Myocyte (in vitro differentiated cells): ENCODE data around the gene UBTD2. TPM values are rescaled to one million over a fixed set of nuclear protein-coding genes. Genes with fewer than 3 reads are reported as not detected.
"Not testable (repeated sequence)": the region's sequence is repeated elsewhere in the genome, so short reads cannot be mapped to it uniquely, and the experiment has no call there.

Experiments used
- DNase-seq: peaks from one replicate; pipeline ENCODE4 v3.0.0-alpha.2; 2012; ENCODE audit warnings: low read depth
- total RNA-seq: library from RNA; depleted of rRNA; stranded (reverse); fragments of >200 nt; gene quantifications from 2 replicates; pipeline ENCODE4 v1.2.3, GENCODE V29; 2014

The UBTD2 gene
- total RNA-seq, 1 donor from 2014 or later = 45.2 TPM

- not testable (repeated sequence) for DNase-seq
These were observed 85.8 kb downstream of the UBTD2 start for GRCh38 chr5:172197775-172198174.

DNA sequence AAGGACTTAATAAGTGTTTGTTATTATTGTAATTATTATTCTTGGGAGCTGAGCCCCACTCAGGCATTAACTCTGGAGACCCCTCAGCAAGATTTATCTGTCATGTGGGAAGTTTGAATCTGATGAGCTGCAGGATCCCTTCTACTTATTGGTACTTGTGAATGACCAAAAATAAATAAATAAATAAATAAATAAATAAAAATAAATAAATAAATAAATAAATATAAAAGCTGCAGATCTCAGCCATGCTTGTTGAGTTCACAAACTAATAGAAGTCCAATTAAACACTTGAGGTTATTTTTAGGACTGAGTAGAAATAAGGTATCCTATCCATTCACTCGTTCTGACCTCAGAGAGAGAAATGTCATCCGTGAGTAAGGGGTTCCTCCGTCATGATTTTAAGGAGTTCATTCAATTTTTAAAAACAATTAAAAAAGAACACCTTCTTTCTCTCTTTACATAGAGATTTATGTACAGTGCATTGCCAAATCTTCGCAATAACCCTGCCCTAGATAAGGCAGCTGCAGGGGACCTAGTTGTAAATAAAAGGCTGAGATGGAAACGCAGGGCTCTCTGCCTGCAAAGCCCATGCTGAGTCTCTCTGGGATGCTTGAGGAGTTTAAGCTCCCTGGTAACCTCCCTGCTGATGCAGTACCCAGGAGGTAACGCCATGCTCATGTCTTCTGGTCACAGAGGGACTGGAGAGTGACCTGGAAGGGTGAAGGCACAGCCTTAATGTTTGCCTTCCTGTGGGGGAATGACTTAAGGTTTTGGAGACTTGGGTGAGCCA, 88.4 kb downstream of the UBTD2 start:
- no peak for DNase-seq

- DNase-seq = no peak
These were observed 89.7 kb downstream of the UBTD2 start, which contains the start of gene EFCAB9 for GRCh38 chr5:172193872-172194271. EFCAB9 (plus strand) TSS chr5:172194172; CDS start chr5:172194173, 1 bp downstream.

DNA sequence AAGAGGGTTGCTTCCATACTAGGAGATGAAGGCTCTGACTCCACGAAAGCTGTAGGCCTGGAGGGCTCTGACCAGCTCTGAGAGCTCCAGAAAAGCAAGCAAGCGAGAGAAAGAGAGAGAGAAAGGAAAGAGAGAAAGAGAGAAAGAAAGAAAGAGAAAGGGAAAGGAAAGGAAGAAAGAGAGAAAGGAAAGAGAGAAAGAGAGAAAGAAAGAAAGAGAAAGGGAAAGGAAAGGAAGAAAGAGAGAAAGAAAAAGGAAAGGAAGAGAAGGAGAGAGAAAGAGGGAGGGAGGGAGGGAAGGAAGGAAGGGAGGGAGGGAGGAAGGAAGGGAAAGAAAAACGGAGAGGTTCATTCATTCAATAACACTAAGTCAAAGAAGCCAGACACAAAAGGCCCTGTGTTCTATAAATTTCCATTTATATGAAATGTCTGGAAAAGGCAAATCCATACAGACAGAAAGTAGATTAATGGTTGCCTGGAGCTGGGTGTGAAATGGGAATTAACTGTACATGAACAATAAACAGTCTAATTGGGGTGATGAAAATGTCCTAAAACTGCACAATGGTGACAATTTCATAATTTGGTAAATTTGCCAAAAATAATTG, 93.8 kb downstream of the UBTD2 start:
- DNase-seq = no peak

DNA sequence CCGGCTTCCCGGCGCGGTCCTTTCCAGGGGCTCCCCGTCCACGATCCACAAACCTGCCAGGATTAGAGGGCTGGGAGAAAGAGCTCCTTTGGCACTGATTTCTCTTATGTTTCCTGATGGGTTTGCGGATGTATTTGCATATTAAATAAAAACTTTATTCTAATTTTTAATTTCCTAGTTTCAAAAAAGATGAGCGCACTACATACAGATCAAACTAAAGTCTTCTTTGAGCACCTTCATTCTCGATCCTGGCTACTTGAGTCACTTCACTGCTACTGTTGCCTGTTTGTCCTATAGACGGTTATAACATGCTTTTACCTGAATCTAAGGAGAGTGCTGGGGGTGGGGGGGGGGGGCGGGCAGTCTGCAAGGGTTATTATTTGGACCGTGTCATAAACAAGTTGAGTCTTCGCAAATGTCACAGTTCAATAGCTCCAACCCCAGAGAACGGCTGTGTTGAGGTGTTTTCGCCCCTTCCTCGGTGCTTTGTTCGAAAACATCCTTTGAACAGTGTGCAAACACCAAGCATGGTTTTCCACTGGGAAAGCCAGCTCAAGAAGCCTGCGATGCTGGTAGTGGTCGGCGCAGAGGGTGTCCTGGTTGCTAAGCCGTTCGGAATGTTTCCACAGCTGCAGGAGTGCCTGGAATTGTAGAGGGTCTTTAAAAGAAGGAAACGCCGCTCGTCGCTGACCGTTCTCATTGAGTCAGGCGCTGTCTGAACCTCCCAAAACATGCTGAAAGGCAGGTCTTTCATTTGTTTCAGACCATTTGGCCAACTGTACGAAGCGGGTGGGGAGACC, 94.5 kb downstream of the UBTD2 start:
- DNase-seq = no peak

DNA sequence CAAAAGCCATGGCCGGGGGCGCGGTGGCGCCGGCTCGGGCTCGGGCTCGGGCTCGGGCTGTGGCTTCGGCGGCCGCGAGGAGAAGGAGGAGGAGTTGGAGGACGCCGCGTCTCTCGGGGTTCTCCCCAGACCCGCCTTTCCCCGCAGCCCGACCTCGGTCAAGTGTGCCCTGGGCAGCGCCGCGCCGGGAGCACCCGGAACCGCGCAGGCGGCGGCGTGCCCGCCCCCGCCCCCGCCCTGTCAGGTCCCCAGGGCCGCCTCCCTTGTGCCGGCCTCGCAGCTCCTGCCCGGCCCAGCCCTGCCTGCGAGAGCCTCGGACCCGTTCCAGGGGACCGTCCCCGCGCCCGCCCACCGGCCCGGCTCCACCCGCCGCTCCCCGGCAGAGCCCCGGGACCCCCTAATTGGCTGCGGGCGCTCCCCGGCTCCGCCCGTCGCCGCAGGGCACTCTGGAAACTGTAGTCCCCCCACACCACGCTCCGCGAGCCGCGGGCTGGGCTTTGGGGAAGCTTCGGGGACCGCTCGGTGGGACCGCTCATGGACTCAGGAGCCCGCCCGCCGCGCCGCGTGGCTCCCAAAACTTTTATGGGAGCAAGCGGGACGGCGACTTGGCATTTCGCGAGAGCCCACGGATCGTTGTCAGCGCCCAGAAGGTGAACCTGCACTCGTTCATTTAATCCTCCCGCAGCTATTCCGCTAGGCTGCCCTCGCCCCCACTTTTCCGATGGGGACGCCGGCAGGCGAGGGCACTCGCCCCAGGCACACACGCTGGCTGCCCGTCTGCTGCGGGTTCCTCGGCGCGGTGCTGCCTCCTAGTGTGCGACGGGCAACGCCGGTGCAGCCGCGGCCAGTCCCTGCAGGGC, 95.3 kb downstream of the UBTD2 start, which contains the start of gene STK10:
TSS of gene STK10 (minus strand) at position 192 of the 860 bp plus-strand sequence. CDS start at position 10, 182 bp downstream.
- DNase-seq = peak; percentile 95

GRCh38 chr5:172187118-172188032, 96.2 kb downstream of the UBTD2 start:
- peak; percentile 66 for DNase-seq

GRCh38 chr5:172186114-172186695, 97.4 kb downstream of the UBTD2 start:
- DNase-seq = no peak

DNA sequence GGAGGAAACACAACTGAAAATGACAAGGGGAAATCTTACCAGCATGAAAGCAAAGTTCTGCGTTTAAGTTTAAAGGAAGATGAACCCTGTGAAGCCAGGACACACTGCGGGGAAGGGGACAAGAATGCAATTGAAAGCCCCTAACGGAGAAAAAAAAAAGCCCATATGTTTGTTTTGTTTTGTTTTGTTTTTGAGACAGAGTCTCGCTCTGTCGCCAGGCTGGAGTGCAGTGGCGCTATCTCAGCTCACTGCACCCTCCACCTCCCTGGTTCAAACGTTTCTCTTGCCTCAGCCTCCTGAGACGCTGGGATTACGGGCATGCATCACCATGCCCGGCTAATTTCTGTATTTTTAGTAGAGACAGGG, 98.5 kb downstream of the UBTD2 start:
- DNase-seq = no peak

- no peak for DNase-seq
These were observed 99.7 kb downstream of the UBTD2 start for GRCh38 chr5:172183881-172184280.

GRCh38 chr5:172182291-172182690, 101.3 kb downstream of the UBTD2 start:
- no peak for DNase-seq

GRCh38 chr5:172180936-172181335, 102.6 kb downstream of the UBTD2 start:
- no peak for DNase-seq

DNA sequence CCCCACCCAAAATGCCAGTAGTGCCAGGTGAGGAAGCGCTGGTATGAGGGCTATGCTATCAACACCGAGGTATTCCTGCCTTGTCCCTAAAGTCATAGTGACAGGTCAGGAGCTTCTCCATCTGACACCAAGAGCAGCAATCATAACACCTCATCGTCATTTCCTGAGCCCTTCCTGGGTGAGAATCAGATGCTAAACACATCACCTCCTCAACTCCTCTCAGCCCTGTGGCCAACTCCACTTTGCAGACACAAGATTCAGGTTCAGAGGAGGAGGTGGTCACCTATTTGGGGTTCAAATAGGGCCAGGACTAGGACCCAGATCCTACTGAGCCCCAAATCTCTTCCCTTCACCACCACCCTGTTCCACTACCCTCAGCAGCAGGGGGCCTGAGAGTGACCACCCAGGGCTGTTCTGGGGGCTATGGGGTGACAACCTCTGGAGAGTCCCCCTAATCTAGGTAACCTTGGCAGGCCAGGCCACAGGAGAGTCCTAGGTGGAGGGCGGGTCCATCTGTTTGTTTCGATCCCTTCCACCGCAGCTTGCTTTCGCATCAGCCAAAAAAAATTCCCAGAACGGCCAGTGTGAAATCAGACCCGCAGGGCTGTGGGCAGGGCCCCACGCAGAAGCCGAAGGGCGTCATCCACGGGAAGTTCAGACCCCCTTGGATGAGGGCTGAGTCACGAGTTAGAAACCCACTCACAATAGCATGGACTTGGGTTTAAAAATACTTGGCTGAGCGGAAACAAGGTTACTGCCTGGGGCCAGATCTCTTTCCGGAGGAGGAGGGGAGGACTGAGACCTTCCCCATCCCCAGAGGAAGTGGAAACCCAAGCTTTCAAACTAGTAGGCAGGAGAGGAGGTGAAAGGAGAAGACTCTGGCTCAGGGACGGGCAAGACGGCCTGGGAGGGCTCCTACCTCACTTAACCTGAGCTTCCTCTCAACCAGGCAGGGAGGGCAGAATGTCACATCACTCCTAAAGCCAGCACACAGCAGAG, 104.3 kb downstream of the UBTD2 start:
- DNase-seq = no peak

GRCh38 chr5:172178301-172178987, 105.1 kb downstream of the UBTD2 start:
- no peak for DNase-seq

DNA sequence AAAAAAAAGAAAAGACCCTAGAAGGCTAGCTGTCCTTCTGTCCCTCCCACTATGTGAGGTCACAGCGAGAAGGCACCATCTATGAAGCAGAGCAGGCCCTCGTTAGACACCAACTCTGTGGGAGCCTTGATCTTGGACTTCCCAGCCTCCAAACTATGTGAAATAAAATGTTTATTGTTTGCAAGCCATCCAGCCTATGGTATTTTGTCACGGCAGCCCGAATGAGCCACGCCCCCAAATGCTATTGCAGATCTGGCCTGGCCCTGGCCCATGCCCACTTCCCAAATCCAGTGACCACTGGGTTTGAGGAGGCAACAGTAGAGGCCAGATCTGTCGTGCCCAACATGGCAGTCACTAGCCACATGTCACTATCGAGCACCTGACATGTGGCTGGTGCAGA, 106.4 kb downstream of the UBTD2 start:
- DNase-seq = no peak

- DNase-seq = no peak
These were observed 108.3 kb downstream of the UBTD2 start for GRCh38 chr5:172175263-172175719.

- DNase-seq = peak; percentile 42
These were observed 109.9 kb downstream of the UBTD2 start for GRCh38 chr5:172173564-172174153.
